K562 (cell line): ENCODE data around the gene RHD. TPM values are rescaled to one million over a fixed set of nuclear protein-coding genes. Genes with fewer than 3 reads are reported as not detected.
A peak's percentile ranks its signal among the peaks of the same experiment; 100 is the strongest.

ENCODE experiments used
- CLOCK ChIP-seq: fragments of 250-450 bp; sonication (Bioruptor Pico); IDR thresholded peaks from 2 replicates; pipeline ENCODE4 v1.4.0; 2020; ENCODE audit warnings: mild to moderate bottlenecking, moderate library complexity, borderline replicate concordance
- DLX4 ChIP-seq: fragments of 250-450 bp; sonication (Bioruptor Pico); IDR thresholded peaks from 2 replicates; pipeline ENCODE4 v1.6.1; 2021; ENCODE audit warnings: mild to moderate bottlenecking
- E2F1 ChIP-seq: sonication (generic); formaldehyde crosslinking; IDR thresholded peaks from 2 replicates; pipeline ENCODE4 v1.8.1; 2023; ENCODE audit warnings: mild to moderate bottlenecking, missing genetic modification reagents, moderate library complexity
- ETS2 ChIP-seq: IDR thresholded peaks from 2 replicates; pipeline ENCODE4 v1.6.1; 2016; ENCODE audit warnings: borderline replicate concordance, missing genetic modification characterization, mild to moderate bottlenecking, moderate library complexity, missing compliant biosample characterization; ENCODE audit not compliant: poor library complexity, severe bottlenecking
- POLR2AphosphoS2 ChIP-seq: IDR thresholded peaks from 2 replicates; pipeline ENCODE4 v1.6.1; 2012; ENCODE audit warnings: low read length, improper control_type of control experiment
- SRSF7 ChIP-seq: fragments of 200-400 bp; formaldehyde crosslinking; optimal IDR thresholded peaks from 2 replicates; pipeline ENCODE3; 2017; ENCODE audit warnings: mild to moderate bottlenecking, low read depth, low read length
- STAG1 ChIP-seq: sonication (generic); formaldehyde crosslinking; IDR thresholded peaks from 2 replicates; pipeline ENCODE4 v1.5.0; 2020; ENCODE audit warnings: missing genetic modification reagents, borderline replicate concordance
- polyA plus RNA-seq, 8 experiments: library from polyadenylated mRNA; depleted of rRNA in 4 of 8; stranded (reverse) in 5 of 8; unstranded in 3 of 8; fragments of >200 nt; fragmentation: Nextera tagmentation in 2 of 8; fragmentation: Illumina TruSeq in 1 of 8; extraction: Ambion mirVana in 2 of 8; extraction: Trizol in 1 of 8; gene quantifications; 2 replicates each; pipeline versions ENCODE4 v1.2.1 to v1.2.3, GENCODE V29; 2011 to 2014; ENCODE audit warnings: inconsistent platforms in 1 of 8, missing spikeins in 1 of 8
- total RNA-seq, 7 experiments: library from RNA; depleted of rRNA in 6 of 7; stranded (reverse); fragments of >200 nt in 6 of 7; fragmentation: Illumina TruSeq in 2 of 7; extraction: Trizol in 2 of 7; gene quantifications; 2 replicates each; pipeline versions ENCODE4 v1.2.1 to v1.2.3, GENCODE V29; 2011 to 2021; ENCODE audit warnings: low replicate concordance in 1 of 7
- TF ChIP-seq, protein P1 (sequence below), 2 experiments: fragments of 450-650 bp; formaldehyde crosslinking in 1 of 2; IDR thresholded peaks; 2 replicates each; pipeline versions ENCODE4 v1.4.0 to v1.6.1; 2014 to 2020; ENCODE audit warnings: mild to moderate bottlenecking in 2 of 2, borderline replicate concordance in 1 of 2, low read depth in 1 of 2
- TF ChIP-seq, protein P2 (sequence below): fragments of 450-650 bp; IDR thresholded peaks from 2 replicates; pipeline ENCODE4 v1.6.1; 2017; ENCODE audit warnings: antibody characterized with exemption

The RHD gene
- total and polyA plus RNA-seq, 9 of the 15 experiments (the other 6 are each of a cell fraction or from before 2014, with no cell fraction given), result 8.8 to 32.4 (median 15.0) TPM

- TF ChIP-seq, protein P1, sequence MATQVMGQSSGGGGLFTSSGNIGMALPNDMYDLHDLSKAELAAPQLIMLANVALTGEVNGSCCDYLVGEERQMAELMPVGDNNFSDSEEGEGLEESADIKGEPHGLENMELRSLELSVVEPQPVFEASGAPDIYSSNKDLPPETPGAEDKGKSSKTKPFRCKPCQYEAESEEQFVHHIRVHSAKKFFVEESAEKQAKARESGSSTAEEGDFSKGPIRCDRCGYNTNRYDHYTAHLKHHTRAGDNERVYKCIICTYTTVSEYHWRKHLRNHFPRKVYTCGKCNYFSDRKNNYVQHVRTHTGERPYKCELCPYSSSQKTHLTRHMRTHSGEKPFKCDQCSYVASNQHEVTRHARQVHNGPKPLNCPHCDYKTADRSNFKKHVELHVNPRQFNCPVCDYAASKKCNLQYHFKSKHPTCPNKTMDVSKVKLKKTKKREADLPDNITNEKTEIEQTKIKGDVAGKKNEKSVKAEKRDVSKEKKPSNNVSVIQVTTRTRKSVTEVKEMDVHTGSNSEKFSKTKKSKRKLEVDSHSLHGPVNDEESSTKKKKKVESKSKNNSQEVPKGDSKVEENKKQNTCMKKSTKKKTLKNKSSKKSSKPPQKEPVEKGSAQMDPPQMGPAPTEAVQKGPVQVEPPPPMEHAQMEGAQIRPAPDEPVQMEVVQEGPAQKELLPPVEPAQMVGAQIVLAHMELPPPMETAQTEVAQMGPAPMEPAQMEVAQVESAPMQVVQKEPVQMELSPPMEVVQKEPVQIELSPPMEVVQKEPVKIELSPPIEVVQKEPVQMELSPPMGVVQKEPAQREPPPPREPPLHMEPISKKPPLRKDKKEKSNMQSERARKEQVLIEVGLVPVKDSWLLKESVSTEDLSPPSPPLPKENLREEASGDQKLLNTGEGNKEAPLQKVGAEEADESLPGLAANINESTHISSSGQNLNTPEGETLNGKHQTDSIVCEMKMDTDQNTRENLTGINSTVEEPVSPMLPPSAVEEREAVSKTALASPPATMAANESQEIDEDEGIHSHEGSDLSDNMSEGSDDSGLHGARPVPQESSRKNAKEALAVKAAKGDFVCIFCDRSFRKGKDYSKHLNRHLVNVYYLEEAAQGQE (IDR thresholded peaks at IDR 0.05; ENCODE audit: borderline replicate concordance), result no peak
- TF ChIP-seq, protein P1 (CRISPR knock-in tag; IDR thresholded peaks at IDR 0.05; ENCODE audit: low read depth), result no peak
- peak; percentile 39; the same call in 1 of the 2 replicates for TF ChIP-seq POLR2AphosphoS2
- TF ChIP-seq, protein P2, sequence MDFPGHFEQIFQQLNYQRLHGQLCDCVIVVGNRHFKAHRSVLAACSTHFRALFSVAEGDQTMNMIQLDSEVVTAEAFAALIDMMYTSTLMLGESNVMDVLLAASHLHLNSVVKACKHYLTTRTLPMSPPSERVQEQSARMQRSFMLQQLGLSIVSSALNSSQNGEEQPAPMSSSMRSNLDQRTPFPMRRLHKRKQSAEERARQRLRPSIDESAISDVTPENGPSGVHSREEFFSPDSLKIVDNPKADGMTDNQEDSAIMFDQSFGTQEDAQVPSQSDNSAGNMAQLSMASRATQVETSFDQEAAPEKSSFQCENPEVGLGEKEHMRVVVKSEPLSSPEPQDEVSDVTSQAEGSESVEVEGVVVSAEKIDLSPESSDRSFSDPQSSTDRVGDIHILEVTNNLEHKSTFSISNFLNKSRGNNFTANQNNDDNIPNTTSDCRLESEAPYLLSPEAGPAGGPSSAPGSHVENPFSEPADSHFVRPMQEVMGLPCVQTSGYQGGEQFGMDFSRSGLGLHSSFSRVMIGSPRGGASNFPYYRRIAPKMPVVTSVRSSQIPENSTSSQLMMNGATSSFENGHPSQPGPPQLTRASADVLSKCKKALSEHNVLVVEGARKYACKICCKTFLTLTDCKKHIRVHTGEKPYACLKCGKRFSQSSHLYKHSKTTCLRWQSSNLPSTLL, result no peak
- no peak for TF ChIP-seq ETS2 (tag)
- TF ChIP-seq CLOCK (CRISPR knock-in tag), result 0 out of 2 replicates have a peak, but pooled peaks have one; percentile 14
- no peak for TF ChIP-seq E2F1 (CRISPR knock-in tag)
- TF ChIP-seq STAG1 (CRISPR knock-in tag), result no peak
- TF ChIP-seq SRSF7, result no peak
- TF ChIP-seq DLX4 (CRISPR knock-in tag), result no peak
Observed at GRCh38 chr1:25232866-25233784, 39.2 kb upstream of the RHD start (continued).
